DMS153 (cell line): ENCODE data around the gene SLC2A4.
"Not testable (repeated sequence)": the region's sequence is repeated elsewhere in the genome, so short reads cannot be mapped to it uniquely, and the experiment has no call there.

Experiments used
- DNase-seq: peaks from one replicate; lab custom pipeline; 2025; lab: John Stamatoyannopoulos, UW

SLC2A4 gene

DNA sequence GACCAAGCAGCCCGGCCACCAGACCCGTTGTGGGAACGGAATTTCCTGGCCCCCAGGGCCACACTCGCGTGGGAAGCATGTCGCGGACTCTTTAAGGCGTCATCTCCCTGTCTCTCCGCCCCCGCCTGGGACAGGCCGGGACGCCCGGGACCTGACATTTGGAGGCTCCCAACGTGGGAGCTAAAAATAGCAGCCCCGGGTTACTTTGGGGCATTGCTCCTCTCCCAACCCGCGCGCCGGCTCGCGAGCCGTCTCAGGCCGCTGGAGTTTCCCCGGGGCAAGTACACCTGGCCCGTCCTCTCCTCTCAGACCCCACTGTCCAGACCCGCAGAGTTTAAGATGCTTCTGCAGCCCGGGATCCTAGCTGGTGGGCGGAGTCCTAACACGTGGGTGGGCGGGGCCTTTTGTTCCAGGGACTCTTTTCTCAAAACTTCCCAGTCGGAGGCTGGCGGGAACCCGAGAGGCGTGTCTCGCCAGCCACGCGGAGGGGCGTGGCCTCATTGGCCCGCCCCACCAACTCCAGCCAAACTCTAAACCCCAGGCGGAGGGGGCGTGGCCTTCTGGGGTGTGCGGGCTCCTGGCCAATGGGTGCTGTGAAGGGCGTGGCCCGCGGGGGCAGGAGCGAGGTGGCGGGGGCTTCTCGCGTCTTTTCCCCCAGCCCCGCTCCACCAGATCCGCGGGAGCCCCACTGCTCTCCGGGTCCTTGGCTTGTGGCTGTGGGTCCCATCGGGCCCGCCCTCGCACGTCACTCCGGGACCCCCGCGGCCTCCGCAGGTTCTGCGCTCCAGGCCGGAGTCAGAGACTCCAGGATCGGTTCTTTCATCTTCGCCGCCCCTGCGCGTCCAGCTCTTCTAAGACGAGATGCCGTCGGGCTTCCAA, at the start of gene SLC2A4:
SLC2A4 (plus strand) TSS at position 645 of the 879 bp plus-strand sequence; CDS start at position 862, 217 bp downstream.
- DNase-seq = peak; percentile 64

DNA sequence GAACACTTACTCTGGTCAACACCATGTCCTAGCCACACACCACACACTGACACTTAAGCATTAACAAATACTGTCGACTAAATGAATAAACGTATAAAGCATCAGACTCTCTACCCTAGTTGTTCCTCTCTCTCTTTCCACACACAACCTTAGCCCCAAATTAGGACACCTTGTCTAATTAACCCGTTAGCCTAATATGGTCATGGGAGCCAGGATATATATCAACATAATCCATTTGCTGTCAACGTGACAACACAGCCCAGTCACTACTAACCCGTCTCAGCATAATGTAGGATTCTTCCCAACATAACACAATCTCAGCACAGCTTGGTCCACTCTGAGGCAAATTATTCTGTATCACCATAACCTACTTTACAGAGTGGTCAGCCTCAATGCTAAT, 49.4 kb upstream of the SLC2A4 start:
- DNase-seq = no peak

DNA sequence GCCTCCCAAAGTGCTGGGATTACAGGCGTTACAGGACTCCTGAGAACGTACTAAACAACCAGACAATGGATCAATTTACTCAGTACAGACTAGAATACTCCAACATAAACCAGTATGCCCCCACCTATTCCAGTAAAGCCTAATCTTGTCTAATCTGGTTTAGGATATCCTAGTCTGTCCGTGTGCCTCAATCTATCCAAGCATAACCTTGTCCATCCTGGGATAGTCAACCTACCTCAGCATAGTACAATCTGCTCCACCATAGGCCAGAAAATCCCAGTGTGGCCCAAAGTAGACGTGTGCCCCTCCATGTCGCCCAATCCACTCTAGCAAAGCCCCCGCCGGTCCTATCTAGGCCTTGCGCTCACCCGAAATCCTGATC, 47.8 kb upstream of the SLC2A4 start:
- DNase-seq = no peak

DNA sequence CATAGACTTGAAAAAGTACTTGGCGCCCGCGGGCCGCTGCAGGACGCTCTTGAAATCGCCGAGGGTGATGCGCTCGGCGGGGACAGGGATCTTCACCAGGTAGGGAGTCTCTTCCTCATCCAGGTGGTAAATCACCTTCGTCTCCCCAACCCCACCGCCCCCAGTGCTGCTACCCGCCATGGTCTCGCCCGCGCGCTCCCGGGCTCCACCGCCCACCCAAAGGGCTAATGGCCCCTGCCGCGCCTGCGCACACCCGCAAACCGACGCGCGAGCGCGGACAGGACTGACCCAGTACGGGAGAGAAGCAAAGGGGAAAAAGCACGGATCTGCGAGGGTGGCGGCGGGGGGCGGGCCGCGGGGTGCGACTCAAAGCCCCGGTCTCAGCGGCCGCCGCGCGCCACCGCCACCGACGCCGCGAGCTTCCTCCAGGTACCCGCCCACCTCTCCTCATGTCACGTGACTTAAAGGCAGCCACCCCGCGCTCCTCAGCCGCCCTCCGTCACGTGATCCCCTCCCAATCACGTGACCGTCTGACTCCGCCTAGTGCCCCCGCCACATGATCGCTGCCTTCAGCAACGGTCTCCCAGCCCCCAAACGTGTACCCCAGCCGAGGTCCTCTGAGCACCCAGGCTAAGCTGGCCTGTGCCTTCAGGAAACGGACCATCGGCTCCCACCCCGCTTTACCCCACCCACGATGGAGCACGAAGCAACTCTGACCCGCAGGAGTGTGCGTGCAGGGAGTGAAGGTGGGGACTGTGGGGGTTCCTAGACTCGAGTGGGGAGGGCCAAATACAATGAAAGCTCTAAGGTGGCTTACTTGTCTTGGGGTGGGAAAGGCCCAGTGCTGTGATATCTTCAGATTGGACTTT, 47.2 kb upstream of the SLC2A4 start, which contains the start of gene DVL2:
DVL2 (minus strand) TSS at position 435 of the 869 bp plus-strand sequence; CDS start at position 180, 255 bp downstream.
- DNase-seq = peak; percentile 39

DNA sequence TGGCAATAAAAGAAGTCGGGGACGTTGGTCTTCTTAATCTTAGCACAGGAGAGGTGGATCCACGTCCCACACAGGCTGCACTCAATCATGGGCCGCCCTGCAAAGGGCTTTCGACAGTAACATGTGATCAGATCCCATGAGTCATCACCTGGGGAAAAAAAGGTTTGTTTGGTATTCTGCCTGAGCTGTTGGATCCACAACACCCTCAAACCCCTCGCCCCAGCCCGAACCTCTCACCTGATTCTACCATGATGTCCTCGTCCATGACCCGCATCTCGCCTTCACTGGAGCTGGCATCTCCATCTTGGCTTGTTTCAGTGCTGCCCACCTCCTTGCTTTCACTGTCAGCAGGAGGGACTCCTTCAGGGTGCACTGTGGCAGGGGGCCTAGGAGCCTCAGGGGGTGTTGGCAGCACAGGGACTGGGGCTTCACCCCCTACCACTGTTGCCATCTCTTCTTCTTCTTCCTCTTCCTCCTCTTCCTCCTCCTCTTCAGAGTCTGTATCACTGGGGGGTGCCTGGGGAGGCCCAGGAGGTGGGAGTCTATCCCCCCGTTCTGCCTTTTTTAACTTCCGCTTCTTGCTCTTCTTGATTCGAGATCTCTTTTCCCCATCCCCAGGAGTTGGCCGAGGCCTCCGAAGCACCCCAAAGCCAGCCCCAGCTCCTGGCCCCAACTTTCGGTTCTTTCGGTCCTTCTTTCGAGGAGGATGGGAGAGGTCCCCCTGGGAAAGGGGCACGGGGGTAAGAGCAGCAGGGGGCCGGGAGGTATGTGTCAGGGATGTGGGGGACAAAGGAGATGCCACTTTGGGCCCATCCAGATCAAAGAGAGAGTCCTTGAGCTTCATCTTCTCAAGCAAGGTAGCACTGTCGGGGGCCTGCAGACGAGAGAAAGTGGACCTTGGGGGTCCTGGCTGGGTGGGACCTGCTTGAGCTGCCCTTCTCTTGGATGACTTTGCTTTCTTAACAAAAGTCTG, 45.5 kb upstream of the SLC2A4 start:
- no peak for DNase-seq

DNA sequence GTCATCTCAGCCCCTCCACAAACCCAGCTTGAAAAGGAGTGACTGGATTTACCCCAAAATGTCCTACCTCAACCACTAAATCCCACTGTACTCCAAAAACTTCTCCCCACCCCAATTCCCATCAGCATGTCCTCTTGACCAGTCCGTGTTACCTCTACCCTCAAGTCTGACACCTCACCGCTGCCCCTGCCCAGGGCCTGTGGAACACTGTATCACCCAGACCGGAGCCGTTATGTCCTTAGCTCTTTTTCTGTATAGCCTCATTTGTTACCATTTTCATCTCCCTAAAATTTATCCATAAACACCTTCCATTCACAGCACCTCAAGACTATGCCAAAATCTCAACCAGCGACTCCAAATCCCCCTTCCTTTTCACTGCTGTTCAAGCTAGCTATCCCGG, 44.7 kb upstream of the SLC2A4 start:
- no peak for DNase-seq

DNA sequence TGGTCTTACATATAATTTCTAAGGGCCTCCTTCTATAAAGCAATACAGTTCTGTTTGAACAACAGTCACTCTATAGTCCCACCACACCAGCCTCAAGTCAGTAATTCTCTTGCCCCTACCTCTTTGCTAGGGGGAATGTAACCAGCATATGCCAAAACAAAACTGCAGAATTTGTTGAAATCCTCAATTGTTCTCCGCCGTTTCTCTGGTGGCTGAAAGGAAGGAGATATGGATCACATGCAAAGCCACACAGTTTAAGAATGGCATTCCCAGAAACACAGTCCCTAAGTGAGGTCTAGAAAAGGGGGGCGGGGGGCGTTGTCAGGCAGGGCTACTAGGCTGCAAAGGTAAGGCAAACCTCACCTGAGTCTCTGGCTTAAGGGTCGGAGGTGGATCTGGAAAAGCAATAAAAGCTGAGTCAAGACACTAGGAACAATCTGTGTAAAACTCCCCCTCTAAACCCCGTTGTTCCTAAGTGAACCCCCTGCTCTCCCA, 44.2 kb upstream of the SLC2A4 start:
- no peak for DNase-seq

DNA sequence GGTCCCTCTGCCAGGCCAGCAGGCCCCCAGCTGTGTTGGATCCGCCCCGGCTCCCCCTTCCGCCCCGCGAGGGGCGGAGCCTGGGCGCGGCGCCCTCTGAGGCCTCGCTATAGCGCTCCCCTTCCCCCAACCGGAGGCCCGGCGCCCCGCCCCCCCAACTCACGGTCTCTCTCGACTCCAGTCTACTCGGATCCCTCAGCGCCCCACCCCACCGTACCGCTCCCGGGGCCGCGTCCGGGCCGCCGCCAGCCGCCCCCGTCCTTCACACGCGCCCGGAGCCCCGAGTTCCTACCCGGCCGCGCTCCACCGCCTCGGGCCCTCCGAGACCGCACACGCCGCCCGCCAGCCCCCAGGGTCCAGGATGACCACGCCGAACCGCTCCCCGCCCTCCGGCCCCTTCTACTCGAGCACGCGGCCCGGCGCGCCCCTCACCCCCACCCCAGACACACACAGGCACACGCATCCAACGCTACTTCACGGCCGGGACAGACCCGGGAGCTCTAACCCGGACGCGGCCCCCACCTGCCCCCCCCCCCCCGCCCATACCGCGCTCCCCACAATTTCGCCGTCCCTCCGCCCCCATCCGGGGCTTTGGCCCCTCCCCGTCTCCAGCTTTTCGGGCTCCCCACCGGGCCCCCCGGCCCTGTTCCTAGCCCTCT, 43.6 kb upstream of the SLC2A4 start:
- DNase-seq = no peak

DNA sequence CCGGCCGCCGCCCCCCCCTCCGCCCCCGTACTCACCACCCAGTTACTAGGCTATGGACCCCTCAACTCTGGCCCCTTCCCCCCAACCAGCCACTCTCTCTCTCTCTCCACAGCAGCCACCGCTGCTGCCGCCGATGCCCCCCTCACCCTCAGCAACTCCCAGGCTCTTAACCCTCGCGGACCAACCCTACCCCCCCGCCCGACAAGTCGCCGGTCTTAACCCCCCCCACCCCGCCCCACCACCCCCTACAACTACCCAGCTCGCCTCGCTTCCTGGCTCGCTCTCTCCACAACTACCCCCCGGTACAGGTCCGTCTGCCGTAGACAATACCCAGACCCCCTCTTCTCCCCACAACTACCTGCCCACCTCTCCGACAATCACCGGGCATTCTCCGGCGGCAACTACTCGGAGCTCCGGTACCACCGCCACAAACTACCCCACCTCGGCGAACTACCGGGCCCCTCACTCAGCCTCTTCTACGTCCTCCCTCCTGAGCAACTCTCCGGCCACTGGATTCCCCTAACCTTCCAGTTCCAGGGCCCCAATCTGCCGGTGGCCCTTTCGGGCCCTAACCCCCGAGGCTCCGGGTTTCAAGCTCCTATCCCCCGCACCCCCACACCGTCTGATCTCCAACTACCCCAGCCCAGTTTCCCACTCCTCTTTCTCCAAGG, 43.0 kb upstream of the SLC2A4 start:
- DNase-seq = no peak

DNA sequence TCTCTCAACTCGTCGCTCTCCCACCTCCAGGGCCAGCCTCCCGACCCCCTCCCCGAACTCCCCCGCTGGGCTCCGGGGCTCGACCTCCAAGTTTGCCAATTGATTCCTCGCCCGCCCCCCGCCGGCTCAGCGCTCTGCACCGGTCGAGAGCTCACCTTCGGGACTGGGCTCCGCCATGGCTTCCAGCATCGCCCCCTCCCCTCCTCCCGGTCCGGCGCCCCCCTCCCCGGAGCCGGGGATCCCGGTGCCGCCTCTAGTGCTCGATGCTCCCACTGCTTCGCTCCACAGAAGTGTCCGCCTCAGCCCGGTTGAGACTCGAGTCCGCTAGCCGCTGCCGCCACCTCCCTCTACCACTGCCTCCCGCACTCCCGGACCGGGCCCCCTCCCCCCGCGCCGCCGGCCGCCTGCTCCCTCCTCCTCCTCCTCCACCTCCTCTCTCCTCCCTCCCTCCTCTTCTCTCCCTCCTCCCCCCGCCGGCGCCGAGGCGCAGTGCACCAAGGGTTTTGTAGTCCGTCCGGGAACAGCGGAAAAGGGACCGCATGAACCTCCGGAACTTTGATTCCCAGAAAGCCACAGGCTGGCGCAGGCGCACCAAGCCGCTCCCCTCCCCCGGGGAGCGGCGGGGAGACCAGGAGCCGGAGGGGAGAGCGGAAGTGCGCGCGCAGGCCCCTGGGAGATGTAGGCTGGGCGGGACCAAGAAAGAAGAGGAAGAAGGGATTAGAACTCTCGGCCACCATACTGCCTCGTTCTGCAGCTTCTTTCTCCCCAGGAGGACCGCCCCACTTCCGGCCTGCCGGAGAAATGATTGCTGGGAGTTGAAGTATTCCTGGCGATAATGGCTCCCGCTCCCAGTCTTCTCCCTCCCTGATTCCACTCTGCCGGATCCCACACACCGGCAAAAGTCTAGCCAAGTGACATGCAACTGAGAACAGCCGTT, 42.2 kb upstream of the SLC2A4 start, which contains the start of gene PHF23:
PHF23 (minus strand) TSS at position 367 of the 937 bp plus-strand sequence; CDS start at position 189, 178 bp downstream.
- DNase-seq = peak; percentile 95

DNA sequence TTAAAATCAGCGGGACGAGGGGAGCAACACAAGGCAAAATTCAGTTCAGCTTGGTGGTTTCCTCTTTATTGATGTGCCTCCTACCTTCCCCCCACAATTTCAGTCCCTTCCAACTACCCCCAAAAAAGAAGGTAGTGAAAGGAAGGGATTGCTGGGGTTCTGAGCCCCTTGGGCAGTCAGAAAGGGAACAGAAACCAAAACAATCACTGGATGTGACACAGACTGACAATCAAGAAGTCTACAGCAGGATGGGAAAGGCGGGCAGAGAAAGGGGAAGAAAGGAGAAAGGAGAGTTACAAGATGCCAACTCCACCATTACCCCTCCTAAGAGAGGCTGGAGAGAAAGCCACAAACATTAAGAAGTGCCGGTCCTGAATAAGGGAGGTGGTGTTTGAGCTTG, 41.1 kb upstream of the SLC2A4 start:
- DNase-seq = no peak

DNA sequence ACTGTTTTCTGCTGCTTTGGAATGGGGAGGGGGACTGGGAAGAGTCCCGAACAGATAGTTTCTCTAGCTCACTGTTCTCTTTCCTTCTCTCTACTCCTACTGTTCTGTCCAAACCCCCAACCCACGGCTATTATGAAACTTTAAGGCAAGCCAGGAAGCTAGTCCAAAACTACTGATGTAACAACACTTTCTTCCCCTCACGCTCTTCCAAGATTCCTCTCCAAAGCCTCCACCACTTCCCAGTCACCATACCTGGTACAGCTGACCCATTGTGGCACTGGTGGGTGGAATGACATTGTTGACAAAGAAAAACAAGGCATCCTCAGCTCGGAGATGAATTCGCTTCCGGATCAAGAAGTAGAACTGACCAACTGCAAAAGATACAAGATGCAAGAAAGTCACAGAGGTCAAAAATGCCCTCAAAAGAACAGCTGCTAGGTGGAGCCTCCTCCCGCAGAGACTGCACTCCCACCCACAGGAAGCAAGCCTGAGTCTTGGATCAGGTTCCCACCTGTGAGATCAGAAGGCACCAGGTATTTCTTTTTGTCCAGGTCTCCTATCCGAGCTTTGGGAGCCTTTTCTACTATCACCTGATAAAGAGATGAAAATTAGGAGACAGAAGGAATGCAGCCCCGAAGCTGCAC, 40.3 kb upstream of the SLC2A4 start:
- no peak for DNase-seq

DNA sequence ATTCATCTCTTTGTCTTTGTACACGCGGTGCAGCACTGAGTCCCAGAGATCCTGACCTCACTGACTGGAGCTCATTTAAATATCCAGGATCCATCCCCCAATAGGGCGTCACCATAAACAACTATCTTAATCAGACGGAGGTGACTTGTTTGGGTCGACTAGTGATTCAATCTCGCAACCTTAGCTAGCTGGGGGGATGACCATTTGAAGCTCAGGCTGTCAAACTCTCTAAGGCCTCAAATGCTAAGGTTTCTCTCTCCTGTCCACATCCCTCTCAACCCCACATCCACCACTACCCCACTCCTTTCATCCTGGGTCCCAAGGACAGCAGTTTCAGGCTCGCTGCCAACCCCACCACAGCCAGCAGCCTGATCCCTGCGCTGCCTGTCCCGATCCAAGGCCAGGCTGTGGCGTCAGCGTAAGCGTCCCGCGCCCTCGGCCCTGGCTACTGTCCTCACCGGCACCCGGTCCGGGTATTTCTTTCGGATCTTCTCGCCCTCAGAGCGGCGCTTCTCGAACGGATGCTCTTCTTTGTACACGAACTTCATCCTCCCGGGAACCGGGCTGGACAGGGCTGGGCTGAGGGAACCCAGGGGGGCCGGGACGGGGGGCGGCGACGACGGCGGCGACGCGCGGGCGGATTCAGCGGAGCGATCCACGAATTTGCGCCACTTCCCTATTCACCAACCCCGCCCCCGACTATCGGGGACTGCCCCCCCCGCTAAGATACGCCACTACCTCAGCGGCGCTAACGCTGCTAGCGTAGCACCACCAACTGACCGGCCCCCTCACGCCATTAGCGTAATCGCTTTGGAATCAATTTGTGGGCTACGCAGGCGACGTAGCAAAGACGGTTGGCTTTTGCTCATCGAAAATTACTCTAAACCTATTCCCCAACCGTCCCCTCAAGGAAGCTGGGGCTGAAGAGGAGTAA, 39.5 kb upstream of the SLC2A4 start, which contains the start of gene GABARAP:
GABARAP (minus strand) TSS at position 667 of the 934 bp plus-strand sequence; CDS start at position 548, 119 bp downstream.
- DNase-seq = peak; percentile 49

DNA sequence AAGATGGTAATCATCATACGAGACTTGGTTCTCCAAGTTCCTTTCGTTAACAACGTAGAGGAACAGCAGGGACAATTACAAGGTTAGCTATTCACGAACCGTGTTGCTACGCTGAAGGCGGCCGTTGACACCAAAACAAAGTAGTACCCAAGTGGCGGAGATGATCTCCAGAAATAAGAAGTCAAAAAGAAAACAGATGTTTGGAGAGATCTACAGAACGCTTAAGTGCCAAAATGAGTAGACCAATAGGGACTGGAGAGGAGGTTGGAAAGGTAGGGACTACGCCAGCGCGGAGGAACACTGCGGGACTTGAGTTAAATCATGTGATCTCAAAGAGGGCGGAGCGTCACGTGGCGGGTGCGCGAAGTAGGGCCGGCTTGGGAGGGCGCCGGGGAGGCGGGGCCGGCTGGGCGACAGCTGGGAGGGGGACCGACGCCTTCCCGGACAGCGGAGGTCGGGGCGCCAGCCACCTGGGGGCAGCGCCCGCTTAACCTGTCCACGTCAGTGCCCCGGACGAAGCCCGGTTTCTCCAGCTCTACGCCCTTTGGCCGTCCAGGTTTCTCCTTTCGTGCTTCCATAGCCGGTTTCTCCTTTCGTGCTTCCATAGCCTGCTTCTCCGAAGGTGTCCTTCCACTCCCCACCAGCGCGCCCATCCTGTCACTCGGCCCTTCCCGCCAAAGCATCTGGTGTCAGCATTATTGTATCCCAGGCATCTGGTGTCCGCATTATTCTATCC, 38.6 kb upstream of the SLC2A4 start:
- peak; percentile 79 for DNase-seq

DNA sequence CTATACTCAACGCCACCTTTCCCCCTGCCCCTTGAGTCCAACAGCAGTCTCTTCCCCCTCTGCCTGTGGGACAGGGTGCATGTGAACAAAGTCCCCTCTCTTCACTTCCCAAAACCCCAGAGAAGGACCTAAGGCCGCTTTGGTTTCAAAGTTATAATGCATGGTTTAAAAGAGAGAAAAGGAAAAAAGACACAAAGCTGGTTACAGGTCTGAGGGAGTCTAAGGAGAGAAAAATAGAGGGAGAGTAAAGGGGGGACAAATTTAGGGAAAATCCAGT, 38.1 kb upstream of the SLC2A4 start:
- DNase-seq = no peak

DNA sequence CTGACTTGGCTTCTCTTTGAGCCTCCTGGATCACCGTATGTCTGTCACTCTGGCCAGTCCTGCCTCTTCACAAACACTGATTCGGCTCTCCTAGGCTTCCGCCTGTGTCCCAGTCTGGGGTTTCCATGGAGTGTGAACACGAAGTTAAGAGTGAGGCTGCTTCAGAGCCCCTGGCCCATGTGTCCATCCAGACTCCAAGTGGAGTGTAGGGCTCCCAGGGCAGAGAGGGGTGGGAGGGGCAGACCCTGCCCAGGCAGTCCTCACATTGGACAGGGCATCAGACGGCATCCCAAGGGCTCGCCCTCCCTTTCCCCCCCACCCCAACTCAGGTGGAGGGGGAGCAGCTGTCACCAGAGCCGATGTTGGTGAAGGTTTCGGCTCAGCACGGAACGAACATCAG, 37.7 kb upstream of the SLC2A4 start:
- not testable (repeated sequence) for DNase-seq

DNA sequence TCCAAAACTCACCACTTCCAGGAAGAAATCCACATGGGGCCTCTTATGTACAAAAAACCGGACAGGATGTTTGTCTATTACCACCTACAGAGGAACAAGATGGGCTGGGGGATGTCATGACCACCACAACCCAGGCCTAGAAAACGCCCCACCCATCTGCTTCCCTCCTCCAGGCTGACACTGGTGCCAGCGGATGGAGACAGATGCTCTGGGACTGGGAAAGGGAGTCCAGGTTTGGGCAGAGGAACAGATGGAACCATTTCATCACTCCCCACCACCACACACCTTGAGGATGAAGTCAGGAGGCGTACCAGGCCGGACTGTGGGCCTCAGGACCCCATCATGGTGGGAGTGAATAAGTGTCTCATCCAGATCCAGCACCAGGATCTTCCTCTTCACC, 34.7 kb upstream of the SLC2A4 start:
- no peak for DNase-seq
